HG03159 (cell line): ENCODE measurements around the gene TXNL4A.
"Not testable (repeated sequence)": the region's sequence is repeated elsewhere in the genome, so short reads cannot be mapped to it uniquely, and the experiment has no call there.

Source experiments
- ATAC-seq: cut with Tn5 transposase; IDR thresholded peaks from one replicate; pipeline ENCODE4 v1.9.1; 2021; ENCODE audit warnings: mild to moderate bottlenecking, moderate library complexity; ENCODE audit not compliant: unreplicated experiment

The TXNL4A gene

GRCh38 chr18:80000877-80001276 lies 12.5 kb upstream of the TXNL4A start:
- ATAC-seq, result no peak

- not testable (repeated sequence) for ATAC-seq
These were observed 11.3 kb upstream of the TXNL4A start for GRCh38 chr18:79999701-80000100.

- no peak for ATAC-seq
These were observed 3.1 kb upstream of the TXNL4A start for GRCh38 chr18:79991494-79991893.

GRCh38 chr18:79989195-79989497 lies 783 bp upstream of the TXNL4A start:
- no peak for ATAC-seq

GRCh38 chr18:79988071-79988450 lies 302 bp downstream of the TXNL4A start:
- peak; percentile 66 for ATAC-seq

GRCh38 chr18:79987566-79987965 lies 797 bp downstream of the TXNL4A start:
- ATAC-seq, result no peak

GRCh38 chr18:79986726-79987125 lies 1.6 kb downstream of the TXNL4A start:
- ATAC-seq, result no peak

GRCh38 chr18:79985172-79985571 lies 3.2 kb downstream of the TXNL4A start:
- ATAC-seq, result no peak

GRCh38 chr18:79983793-79984192 lies 4.6 kb downstream of the TXNL4A start:
- no peak for ATAC-seq

- ATAC-seq, result no peak
These were observed 5.1 kb downstream of the TXNL4A start for GRCh38 chr18:79983253-79983652.

- ATAC-seq, result no peak
These were observed 5.6 kb downstream of the TXNL4A start for GRCh38 chr18:79982736-79983135.

GRCh38 chr18:79980585-79980984 lies 7.8 kb downstream of the TXNL4A start:
- no peak for ATAC-seq

GRCh38 chr18:79979843-79980242 lies 8.5 kb downstream of the TXNL4A start:
- ATAC-seq, result no peak

- no peak for ATAC-seq
These were observed 12.2 kb downstream of the TXNL4A start for GRCh38 chr18:79975985-79976680.

- ATAC-seq, result no peak
These were observed 13.3 kb downstream of the TXNL4A start for GRCh38 chr18:79975043-79975442.

- ATAC-seq, result no peak
These were observed 14.2 kb downstream of the TXNL4A start for GRCh38 chr18:79974025-79974654.

- ATAC-seq, result no peak
These were observed 14.8 kb downstream of the TXNL4A start for GRCh38 chr18:79973517-79973916.

GRCh38 chr18:79972720-79973119 lies 15.6 kb downstream of the TXNL4A start:
- no peak for ATAC-seq

GRCh38 chr18:79971986-79972385 lies 16.4 kb downstream of the TXNL4A start:
- ATAC-seq, result no peak

- ATAC-seq, result no peak
These were observed 17.0 kb downstream of the TXNL4A start for GRCh38 chr18:79971211-79971952.

GRCh38 chr18:79970419-79971133 lies 17.8 kb downstream of the TXNL4A start:
- ATAC-seq, result no peak
